ENCODE measurements around the gene SRP9.
"Not testable (repeated sequence)": the region's sequence is repeated elsewhere in the genome, so short reads cannot be mapped to it uniquely, and the experiment has no call there.

DNA sequence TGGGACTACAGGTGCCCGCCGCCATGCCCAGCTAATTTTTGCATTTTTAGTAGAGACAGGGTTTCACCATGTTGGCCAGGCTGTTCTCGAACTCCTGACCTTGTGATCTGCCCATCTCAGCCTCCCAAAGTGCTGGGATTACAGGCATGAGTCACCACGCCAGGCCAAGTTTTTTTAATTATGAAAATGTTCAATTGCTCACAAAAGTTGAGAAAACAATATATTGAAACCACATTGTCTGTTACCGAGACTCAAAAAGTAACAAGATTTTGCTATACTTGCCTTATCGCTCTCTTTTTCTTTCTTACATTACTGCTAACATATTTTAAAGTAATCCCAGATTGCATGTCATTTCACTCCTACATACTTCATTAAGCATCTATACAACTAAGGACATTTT, 16.2 kb upstream of the SRP9 start:
- TF ChIP-seq, protein P1, sequence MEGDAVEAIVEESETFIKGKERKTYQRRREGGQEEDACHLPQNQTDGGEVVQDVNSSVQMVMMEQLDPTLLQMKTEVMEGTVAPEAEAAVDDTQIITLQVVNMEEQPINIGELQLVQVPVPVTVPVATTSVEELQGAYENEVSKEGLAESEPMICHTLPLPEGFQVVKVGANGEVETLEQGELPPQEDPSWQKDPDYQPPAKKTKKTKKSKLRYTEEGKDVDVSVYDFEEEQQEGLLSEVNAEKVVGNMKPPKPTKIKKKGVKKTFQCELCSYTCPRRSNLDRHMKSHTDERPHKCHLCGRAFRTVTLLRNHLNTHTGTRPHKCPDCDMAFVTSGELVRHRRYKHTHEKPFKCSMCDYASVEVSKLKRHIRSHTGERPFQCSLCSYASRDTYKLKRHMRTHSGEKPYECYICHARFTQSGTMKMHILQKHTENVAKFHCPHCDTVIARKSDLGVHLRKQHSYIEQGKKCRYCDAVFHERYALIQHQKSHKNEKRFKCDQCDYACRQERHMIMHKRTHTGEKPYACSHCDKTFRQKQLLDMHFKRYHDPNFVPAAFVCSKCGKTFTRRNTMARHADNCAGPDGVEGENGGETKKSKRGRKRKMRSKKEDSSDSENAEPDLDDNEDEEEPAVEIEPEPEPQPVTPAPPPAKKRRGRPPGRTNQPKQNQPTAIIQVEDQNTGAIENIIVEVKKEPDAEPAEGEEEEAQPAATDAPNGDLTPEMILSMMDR (optimal IDR thresholded peaks at IDR 0.05 in 1 of 3, IDR thresholded peaks at IDR 0.05 in 1 of 3, conservative IDR thresholded peaks at IDR 0.05 in 1 of 3; ENCODE audit: extremely low read depth in 1 of 3, insufficient read depth in 2 of 3, low read length in 3 of 3), result not testable (repeated sequence)
- TF ChIP-seq EZH2 (IDR thresholded peaks at IDR 0.05; ENCODE audit: low read length), result not testable (repeated sequence)
